ENCODE measurements around the gene USF3.
"Not testable (repeated sequence)": the region's sequence is repeated elsewhere in the genome, so short reads cannot be mapped to it uniquely, and the experiment has no call there.

The USF3 gene

DNA sequence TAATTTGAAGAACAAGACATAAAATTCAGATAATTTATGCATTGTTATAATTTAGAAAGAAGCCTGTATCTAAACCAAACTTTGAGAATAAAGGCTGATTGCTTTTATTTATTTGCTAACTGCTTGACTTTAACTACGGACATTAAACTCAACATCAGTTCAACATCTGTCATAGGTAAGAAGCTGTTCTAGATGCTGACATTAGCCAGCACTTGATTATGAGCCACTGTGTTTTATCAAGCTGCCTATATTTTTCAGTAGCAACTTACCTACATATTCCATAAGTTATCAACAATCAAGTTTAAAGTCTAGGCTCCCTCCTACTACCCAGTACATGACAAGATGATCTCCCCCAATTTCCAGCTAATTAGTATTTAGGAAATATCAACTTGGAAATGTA, 42.1 kb downstream of the USF3 start:
- no peak for DNase-seq

DNA sequence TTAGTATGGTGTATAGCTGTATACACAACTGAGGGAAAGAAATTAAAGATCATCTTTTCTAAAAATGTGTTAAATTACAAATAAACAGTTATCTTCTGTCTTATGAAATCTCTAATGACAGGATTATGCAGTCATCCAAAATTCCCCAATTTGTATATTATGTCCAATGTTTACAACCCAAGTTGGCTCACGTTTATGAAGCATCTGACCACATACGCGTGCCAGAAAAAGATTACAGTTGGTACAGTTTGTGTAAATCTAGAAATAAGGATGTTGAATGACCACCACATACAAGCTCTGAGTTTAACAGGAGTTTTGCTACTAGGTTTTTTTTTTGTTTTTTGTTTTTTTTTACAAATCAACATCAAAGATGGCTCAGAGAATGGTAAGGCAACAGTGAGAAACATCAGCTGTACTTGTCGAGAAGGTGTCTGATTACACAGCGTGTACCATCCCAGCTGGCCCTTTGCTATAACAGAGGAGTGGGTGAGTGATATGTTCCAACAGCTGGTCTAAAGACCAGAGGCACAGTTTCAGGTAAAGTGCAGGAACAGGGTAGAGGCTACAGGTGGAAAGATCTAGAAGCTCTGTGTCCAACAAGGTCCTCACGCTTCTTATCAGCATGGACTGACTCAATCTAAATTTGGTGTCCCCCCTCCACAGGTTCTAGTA, 47.1 kb downstream of the USF3 start:
- peak in 1 of 2 experiments; percentile 14 for DNase-seq

DNA sequence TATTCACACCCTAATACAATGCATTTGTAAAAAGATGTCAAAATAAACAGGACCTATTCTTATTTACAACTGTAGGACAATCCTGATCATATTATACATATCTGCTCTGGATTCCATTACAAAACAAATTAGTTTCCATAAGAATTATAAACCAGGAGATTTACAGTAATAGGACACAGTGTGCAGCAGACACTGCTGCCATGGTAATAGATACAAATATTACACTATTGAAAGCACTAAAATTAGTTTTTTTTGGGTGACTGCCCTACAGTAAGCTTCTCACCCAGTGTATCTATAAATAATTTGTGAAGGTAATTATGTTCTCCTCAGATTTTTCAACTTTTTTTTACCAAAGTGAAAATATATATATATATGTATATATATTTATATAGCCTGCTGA, 47.9 kb downstream of the USF3 start:
- DNase-seq, result no peak

DNA sequence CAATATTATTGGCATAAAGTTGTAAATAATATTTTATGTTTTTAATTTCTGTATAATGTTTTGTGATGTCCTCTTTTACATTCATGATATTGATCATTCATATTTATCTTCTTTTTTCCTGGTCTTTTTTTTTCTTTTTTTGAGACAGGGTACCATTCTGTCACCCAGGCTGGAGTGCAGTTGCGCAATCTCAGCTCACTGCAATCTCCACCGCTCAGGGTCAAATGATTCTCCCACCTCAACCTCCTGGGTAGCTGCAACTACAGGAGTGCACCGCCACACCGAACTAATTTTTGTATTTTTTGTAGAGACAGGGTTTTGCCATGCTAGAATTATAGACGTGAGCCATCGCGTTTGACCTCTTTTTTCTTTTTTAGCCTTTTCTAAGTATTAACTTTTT, 52.9 kb downstream of the USF3 start:
- no peak for DNase-seq

DNA sequence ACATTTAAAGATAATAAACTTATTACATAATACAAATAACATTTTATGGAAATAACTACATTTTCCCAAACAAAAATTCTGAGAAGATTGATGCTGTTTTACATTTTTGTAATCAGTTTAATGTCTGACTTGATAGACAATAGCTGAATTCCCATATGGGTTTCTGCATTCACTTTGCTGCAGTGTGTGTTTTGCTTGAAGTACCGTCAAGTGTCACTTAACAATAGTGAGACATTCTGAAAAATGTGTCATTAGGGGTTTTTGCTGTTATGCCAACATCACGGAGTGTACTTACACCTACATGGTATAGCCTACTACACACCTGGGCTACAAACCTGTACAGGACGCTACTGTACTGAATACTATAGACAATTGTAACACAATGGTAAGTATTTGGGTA, 57.5 kb downstream of the USF3 start:
- no peak for DNase-seq

DNA sequence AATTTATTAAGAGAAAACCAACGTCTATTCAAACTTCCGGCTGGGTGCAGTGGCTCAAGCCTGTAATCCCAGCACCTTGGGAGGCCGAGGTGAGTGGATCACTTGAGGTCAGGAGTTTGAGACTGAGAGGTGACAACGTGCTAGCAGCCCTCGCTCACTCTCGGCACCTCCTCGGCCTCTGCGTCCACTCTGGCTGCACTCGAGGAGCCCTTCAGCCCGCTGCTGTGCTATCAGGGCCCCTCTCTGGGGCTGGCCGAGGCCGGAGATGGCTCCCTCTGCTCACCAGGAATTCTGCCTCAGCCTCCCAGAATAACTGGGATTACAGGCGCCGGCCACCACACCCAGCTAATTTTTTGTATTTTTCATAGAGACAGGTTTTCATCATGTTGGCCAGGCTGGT, 58.7 kb downstream of the USF3 start:
- no peak for DNase-seq

DNA sequence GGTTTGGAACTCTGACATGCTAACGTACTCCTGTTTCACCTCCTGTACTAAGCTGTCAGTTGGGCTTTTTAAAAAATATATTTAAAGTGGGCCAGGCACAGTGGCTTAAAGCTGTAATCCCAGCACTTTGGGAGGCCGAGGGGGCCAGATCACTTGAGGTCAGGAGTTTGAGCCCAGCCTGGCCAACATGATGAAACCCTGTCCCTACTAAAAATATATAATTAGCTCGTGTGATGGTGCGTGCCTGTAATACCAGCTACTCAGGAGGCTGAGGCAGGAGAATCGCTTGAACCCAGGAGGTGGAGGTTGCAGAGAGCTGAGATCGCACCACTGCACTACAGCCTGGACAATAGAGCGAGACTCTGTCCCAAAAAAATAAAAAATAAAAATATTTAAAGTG, 60.4 kb downstream of the USF3 start:
- not testable (repeated sequence) for DNase-seq

DNA sequence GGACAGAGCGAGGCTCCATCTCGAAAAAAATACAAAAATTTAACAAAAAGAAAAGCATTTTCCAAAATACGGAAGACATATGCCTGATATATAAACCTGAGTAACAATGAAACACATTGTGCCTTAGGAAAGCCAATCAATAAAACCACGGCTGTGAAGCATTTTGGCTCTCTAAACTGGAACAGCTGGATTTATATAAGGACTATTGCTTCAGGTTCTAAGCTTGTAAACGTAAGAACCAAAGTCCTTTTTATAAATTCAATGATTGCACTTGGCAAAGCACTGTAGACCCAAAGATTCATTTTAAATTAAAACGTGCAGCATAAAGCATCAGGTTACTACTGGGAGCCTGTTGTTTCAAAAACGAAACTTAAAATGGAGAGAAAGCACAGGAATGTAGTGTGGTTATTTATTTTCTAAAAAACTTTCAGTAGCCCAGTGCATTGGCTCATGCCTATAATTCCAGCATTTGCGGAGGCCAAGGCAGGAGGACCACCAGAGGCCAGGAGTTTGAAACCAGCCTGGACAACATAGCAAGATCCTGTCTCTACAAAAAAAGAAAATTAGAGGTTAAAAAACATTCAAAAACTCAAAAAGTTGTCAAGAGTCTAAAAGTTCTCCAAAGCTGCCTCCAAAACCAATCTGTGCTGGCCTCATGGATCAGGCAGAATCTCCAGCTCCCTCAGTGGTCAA, 61.5 kb downstream of the USF3 start:
- no peak for DNase-seq

DNA sequence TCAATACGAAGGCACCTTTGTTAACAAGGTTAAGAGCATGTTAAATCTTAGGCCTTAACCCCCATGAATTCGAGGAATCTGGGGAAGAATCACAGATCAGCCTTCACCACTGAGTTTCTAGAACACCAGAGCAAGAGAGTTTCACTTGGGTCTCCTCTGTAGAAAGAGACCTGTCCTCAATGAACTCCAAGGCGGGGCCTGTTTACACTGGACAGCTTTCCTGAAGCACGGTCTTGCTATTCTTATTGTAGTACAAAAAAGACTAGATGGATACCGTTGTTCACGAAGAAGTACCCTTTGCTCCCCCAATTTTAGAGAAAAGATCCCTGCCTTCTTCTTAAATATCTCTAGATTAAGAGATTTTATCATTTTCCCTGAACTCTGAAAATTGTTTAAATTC, 64.9 kb downstream of the USF3 start:
- DNase-seq, result no peak

DNA sequence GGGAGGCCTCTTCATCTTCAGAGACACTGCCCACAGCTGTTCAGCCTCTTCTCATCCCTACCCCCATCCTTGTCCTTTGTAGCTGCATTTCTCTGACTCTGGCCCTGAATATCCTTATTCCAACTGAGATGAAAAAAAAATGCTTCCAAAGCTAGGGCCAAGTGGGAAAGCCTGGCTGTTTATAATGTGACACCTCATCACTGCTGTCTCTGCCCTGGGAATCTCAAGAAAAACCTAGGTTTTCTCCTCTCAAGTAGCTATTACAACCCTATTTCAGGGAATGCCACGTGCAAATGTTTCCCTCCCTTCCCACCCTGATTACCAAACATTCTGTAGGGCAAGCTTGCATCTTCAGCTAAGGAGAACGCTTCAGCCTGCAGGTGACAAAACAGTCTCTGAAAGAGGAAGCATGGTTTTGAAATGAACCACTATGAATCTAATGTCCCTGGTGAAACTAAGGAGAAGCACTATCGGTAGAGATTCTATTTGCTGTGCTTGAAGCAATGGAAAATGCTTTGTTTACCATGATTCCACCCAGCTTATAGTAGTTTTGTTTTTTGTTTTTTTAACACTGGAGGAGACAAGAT, 65.4 kb downstream of the USF3 start:
- DNase-seq, result no peak

DNA sequence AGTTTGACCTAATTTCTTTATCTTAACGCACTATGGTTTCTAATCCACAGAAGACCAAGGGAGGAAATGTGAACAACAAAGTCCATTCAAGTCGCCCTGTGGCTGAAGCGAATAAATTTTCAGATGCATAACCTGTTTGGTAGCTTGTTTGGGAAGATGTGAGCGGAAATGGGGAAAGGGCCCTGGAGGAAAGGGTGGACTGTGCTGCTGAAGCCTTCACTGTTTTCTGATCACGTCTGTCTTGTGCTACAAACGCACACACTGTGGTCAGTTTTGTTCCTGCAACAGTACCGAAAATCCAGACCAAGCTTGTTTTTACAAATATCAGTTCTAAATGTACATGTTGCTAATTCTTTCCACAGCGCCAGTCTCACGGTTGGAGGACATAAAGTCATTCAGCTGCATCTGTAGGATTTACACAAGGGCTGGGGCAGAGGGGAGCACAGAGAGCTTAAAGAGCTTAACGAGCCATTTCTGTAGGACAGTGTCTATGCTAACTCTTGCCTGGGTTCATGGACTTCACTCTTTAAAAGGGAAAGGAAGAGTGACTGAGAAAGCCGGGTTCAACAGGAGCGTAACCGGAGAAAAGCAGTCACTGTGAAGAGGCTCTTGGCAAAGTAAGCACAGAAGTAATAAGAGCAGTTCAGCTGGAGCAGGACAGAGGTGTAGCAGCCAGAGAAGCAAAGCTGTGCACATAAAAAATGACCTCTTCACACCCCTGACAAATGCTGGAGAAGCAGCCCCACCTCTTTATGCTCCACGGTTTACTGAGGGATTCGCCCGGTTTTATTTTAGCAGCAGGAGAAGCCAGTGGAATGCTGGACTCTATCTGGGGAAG, 66.6 kb downstream of the USF3 start:
- no peak for DNase-seq

DNA sequence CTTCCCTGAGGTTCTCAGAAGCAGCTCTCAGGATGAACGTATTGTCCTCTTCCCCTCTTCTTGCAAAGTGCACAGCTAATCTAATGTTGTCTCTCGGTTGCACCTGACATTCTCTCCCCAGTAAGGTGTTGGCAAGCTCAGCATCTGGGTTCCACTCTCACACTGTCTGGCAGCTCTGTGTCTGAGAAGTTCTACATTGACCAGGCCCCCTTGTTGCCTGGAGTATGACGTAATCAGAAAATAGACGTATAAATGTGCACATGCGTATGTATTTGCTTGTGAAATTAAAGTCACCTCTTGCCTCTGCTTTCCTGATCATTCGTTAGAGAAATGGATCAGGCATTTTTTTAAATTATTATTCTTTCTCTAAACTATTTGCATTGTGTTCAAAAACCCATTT, 67.7 kb downstream of the USF3 start:
- no peak for DNase-seq

DNA sequence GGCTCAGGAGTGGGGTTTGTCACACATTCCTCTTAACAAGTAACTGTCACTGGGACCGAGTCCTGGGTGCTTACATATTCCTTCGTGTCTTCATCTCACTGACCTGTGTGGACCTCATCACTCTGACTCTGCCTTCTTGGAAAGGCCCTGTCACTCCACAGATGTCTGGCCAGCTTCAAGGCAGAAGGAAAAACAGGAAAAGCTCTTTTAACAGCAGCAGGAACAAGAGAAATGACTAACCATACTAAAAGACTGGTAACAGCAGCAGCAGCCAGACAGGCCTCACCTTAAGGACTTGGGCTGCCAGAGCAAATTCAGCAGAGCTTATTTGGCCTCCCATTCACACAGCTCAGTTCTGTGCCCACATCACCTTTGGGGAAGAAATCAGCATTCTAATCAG, 68.1 kb downstream of the USF3 start:
- no peak for DNase-seq

DNA sequence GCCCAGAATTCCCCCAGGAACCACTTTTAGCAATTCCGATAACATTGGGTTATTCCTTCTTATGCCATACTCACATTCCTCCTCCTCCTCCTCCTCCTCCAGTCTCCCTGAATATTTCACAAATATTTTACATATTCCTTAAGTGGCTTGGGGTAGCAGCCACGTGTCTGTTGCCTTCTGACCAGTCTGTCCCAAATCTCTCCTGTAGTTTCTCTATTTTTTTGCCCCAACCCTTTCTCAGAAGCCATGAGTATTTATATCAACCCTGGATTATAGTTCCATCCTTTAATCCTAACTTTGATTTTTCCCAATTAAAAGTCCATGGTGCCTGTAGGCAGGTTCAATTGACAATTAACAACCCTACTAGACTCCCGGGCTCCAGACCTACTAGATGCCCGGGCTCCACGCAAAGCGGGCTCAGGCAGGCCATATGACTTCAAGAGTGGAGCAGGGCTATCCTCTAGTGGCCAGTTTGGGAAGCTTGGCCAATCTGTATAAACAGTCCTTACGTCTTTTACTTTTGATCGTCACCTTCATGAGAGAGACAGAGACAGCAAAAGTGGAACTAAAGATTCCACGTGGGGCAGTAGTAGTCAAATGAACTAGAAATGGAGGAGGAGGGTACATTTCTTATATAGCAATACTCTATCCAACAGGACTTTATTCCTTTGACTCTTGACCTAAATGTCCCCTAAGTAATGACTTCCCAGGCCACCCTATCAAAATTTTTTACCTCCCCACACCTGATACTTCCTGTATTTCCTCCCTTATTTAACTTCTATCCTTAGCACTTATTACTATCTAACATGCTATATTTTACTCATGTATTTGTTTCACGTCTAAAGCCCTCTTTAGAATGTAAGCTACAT, 69.7 kb downstream of the USF3 start:
- DNase-seq, result peak; percentile 40 to 87

DNA sequence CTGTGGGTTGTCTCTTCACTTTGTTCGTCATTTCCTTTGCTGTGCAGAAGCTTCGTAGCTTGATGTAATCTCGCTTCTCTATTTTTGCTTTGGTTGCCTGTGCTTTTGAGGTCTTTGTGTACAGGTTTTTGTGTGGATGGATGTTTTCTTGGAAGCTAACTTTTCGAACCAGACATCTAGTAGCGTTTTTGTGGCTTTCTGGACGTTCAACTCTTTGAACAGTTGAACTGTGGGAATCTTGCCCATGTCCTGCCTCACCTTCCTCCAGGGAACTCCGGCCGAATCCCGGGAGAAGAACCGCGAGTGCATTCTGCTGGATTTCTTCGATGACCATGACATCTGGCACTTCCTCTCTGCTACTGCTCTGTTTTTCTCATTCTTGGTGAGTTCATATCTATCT, 70.6 kb downstream of the USF3 start:
- DNase-seq, result no peak

DNA sequence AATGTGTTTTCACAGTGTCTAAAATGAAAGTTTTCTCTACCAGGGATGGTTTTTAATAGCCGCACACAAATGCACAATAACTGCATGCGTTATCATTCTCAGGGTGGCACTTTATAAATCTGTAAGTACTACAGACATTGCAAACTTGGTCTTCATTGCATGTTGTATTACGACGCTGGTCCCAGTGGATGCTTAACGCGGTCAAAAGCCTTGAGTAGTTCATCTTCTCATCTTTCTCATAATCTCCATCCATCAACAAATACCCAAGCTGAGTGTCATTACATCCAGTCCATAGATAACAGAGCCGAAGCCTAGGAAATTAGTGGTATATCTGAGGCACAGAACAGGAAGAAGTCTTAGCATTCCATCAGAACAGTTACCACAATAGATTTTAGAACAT, 72.6 kb downstream of the USF3 start:
- no peak for DNase-seq

DNA sequence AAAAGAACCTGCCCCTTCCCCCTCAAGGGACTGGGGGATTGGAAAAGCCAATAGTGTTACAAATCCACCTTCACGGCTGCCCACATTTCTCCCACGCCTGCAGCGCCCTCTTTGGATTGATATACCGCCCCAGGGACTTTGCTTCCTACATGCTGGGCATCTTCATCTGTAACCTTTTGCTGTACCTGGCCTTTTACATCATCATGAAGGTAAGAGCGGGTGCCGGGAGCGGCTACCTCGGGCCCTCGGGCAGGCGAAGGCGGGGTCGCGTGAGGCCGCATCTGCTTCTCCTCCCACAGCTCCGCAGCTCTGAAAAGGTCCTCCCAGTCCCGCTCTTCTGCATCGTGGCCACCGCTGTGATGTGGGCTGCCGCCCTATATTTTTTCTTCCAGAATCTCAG, 73.1 kb downstream of the USF3 start:
- DNase-seq, result no peak

DNA sequence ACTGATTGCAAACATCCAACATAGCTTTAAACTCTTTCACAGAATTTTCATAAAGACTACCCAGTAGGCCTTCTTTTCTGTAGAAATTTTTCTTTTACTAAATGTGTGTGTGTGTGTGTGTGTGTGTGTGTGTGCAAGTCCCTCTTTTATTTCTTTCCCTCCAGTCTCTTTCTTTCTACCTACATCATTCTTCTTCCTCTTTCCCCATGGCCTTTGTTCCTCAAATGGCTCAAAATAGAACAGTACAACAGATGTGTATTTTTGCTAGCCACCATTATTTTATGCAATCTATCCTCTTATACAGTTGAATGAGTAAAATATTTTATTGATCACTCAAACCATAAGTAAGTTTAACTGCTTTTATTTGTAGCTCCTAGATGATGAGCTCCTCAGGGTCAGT, 76.4 kb downstream of the USF3 start:
- no peak for DNase-seq

DNA sequence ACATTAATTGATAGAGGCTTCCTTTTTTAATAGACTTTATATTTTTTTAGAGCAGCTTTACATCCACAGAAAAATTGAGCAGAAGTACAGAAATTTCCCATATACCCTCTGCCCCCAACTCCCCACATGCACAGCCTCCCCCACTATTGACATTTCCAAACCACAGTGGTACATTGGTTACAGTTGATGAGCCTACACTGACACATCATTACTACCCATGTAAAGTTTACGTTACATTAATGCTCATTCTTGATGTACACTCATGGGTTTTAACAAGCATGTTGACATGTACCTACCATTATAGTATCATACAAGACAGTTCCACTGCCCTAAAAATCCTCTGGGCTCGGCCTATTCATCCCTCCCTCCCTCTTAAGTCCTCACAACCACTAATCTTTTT, 78.7 kb downstream of the USF3 start:
- DNase-seq, result no peak

DNA sequence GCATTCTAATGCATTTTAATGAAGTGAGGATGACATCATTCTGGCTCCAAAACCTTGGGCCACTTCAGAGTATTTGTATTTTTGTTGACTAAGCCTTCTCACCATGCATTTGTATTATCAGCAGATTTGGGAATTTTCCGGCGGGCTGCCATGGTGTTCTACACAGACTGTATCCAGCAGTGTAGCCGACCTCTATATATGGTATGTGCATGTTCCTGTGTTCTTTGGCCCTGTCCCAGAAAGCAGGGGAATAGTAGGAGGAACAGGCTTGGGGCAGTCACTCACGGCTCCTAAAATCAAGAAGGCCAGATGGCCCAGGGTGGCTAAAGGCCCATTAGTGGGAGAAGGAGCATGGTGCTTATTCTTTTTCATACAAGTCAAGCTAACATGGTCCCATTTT, 80.5 kb downstream of the USF3 start:
- DNase-seq, result peak; percentile 13 to 74

DNA sequence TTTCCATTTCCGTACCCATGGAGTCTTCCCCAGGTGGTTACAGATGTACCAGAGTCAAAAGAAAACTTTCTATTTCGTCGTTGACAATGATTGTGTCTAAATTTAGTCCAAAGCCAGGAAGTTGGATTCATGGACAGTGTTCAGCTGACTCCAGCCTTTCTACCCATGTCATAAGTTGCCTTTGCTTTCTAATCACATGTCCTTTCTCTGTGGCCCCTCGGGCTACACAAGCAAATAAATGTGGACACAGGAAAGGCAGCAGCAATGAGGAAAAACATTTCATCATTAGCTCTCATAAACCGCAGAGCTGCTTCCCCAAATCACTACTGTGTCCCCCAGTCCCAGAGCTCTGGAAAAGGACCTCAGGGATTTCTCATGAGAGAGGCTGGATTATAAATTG, 82.0 kb downstream of the USF3 start:
- no peak for DNase-seq

DNA sequence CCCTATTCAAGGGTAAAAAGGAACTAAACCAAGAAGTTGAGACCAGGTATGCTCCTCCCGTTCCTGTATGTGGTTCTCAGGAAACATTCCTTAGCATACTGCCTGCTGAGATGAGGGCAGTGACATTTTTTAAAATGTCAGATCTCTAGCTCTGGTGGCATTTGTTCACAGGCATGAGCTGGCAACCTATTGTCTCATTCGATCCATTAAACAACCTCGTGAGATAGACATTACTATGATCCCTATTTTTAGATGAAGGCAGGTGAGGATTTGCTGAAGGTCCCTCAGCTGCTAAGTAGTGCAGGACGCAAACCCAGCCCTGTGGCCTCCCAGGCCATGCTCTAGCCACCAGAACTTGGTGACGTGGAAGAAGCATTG, 89.2 kb downstream of the USF3 start:
- DNase-seq, result no peak

All from NCI-H446 (cell line).